ENCODE data around the gene RPA1. TPM values are rescaled to one million over a fixed set of nuclear protein-coding genes. Genes with fewer than 3 reads are reported as not detected.
"Not testable (repeated sequence)": the region's sequence is repeated elsewhere in the genome, so short reads cannot be mapped to it uniquely, and the experiment has no call there.

The RPA1 gene
- total and polyA plus RNA-seq, 9 donors, result 20.7 to 137 (median 112) TPM

DNA sequence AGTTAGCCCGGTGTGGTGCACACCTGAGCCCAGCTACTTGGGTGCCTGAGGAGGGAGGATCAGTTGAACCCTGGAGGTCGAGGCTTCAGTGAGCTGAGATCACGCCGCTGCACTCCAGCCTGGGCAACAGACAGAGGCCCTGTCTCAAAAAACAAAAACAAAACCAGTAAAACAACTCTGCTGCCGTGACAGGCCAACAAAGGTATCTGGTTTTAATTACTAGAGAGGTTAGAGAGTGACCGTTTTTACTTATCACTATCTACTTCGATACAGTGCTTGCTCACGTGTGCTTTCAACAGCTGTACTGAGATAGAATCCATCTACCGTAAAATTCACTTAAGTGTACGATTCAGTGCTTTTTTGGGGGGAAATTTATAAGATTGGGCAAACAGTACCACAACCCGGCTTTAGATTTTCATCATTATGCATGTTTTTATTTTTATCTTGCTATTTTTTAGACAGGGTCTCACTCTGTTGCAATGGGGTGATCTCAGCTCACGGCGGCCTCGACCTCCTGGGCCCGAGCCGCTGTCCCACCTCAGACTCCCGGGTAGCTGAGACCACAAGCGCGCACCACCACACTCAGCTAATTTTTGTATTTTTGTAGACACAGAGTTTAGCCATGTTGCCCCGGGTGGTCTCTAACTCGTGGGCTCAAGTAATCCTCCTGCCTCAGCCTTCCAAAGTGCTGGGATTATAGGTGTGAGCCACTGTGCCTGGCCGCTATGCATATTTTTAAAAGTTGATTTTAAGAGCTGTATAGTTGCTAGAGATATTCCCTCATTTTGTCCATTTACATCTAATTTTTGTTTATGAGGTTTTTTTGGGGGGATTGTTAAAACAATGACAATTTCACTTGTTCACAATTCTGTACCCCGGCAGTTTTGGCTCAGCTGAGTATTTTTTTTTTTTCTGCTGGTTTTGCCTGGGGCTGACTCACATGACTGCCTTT lies 37.0 kb upstream of the RPA1 start:
- 77 to 86% (median 84%) methylated on average over 23 of the region's 23 CpGs for WGBS, 3 donors
- Histone ChIP-seq H3K27me3 (no peaks in the 10 kb centered on the region), H3K36me3 (no peaks in the 10 kb centered on the region), H3K4me3 (no peak overlapping the region), H3K4me1 (ENCODE audit: insufficient read depth) (no peaks in the 10 kb centered on the region), H3K9me3 (no peaks in the 10 kb centered on the region), H3K27ac (no peak overlapping the region)
- intact Hi-C loops (cut with DNase I), result no loop called here
- TF ChIP-seq, protein P1, sequence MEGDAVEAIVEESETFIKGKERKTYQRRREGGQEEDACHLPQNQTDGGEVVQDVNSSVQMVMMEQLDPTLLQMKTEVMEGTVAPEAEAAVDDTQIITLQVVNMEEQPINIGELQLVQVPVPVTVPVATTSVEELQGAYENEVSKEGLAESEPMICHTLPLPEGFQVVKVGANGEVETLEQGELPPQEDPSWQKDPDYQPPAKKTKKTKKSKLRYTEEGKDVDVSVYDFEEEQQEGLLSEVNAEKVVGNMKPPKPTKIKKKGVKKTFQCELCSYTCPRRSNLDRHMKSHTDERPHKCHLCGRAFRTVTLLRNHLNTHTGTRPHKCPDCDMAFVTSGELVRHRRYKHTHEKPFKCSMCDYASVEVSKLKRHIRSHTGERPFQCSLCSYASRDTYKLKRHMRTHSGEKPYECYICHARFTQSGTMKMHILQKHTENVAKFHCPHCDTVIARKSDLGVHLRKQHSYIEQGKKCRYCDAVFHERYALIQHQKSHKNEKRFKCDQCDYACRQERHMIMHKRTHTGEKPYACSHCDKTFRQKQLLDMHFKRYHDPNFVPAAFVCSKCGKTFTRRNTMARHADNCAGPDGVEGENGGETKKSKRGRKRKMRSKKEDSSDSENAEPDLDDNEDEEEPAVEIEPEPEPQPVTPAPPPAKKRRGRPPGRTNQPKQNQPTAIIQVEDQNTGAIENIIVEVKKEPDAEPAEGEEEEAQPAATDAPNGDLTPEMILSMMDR (IDR thresholded peaks at IDR 0.05), result no peak
- TF ChIP-seq EP300 (IDR thresholded peaks at IDR 0.05) (no peak), POLR2A (IDR thresholded peaks at IDR 0.05) (no peak)
- peak in 1 of 5 donors; percentile 17 for DNase-seq

DNA sequence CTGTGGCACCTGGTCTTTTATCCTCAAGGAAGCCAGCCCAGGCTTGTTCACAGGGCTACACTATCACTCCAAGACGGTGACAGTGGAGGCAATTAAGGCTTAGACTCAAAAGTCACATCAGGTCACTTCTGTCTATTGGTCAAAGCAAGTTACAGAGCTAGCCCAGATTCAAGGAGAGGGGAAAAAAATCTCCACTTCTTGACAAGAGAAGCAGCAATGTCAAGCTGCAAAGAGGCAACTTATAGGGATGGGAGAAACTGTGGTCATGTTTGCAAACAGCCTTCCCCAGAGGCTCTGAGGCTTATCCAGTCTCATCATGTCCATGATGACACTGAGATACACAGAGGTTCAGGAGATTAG lies 36.4 kb upstream of the RPA1 start:
- no peak overlapping the region for H3K4me3 ChIP-seq
- 81 to 88% (median 83%) methylated on average over 1 of the region's 1 CpG for WGBS, 3 donors
- H3K9me3 ChIP-seq, result no peaks in the 10 kb centered on the region
- intact Hi-C loops (cut with DNase I), result no loop called here
- no peaks in the 10 kb centered on the region for H3K4me1 ChIP-seq (ENCODE audit: insufficient read depth)
- peak in 1 of 5 donors; percentile 10 for DNase-seq
- no peak for TF ChIP-seq EP300 (IDR thresholded peaks at IDR 0.05)
- TF ChIP-seq POLR2A (IDR thresholded peaks at IDR 0.05), result no peak
- TF ChIP-seq, protein P1 (IDR thresholded peaks at IDR 0.05), result no peak
- no peaks in the 10 kb centered on the region for H3K36me3 ChIP-seq
- no peaks in the 10 kb centered on the region for H3K27me3 ChIP-seq
- H3K27ac ChIP-seq, result no peak overlapping the region

DNA sequence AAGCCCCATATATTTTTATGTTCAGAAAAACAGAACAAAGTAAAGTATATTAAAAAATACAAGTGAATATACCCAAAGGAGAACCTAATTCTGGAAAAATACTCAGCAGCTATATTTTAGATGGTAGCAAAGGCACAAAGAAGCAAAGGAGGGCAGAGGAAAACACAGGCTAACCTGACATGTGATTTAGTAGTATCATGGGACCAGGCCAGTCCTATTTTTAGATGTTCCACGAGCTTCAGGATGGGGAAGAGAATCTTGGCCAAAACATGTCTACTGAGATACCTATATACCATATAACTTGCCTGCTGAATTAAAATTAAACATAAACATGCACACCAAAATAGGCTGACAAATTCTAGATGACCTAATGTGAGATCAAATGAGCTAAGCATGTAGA lies 33.0 kb upstream of the RPA1 start:
- Histone ChIP-seq H3K4me3 (no peak overlapping the region), H3K27ac (peak overlapping the region in 1 of 2 donors; percentile 42), H3K36me3 (no peaks in the 10 kb centered on the region), H3K9me3 (no peaks in the 10 kb centered on the region), H3K4me1 (ENCODE audit: insufficient read depth) (no peaks in the 10 kb centered on the region), H3K27me3 (no peaks in the 10 kb centered on the region)
- DNase-seq, result peak in 1 of 5 donors; percentile 13
- intact Hi-C loops (cut with DNase I), result no loop called here
- TF ChIP-seq, protein P1 (IDR thresholded peaks at IDR 0.05), result no peak
- TF ChIP-seq EP300 (IDR thresholded peaks at IDR 0.05) (no peak), POLR2A (IDR thresholded peaks at IDR 0.05) (no peak)
- 0% methylated on average over 1 of the region's 1 CpG for WGBS, 3 donors

DNA sequence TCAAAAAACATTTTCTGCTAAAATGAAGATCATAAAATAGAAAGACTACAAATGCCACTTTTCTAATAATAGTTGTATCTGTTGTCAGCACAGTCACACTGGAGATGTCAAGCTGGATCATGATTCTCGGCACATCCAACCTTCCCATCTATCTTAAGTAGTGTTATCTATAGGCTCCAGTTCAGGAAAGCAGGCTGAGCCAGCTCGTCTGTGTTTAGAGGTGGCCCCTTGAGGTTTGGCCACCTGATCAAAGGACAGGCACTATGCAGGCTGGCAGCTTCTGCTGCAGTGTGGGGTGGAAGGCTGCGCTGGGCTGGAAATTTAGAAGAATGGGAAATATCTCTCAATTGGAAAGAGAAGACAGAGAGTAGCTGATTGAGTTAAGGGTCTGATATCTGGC lies 32.5 kb upstream of the RPA1 start:
- H3K27me3 ChIP-seq, result no peaks in the 10 kb centered on the region
- no peaks in the 10 kb centered on the region for H3K4me1 ChIP-seq (ENCODE audit: insufficient read depth)
- no peaks in the 10 kb centered on the region for H3K9me3 ChIP-seq
- 79 to 83% (median 81%) methylated on average over 3 of the region's 3 CpGs for WGBS, 3 donors
- TF ChIP-seq POLR2A (IDR thresholded peaks at IDR 0.05) (no peak), EP300 (IDR thresholded peaks at IDR 0.05) (no peak)
- TF ChIP-seq, protein P1 (IDR thresholded peaks at IDR 0.05), result no peak
- H3K27ac ChIP-seq, result peak overlapping the region in 1 of 2 donors; percentile 42
- no peak overlapping the region for H3K4me3 ChIP-seq
- intact Hi-C loops (cut with DNase I), result no loop called here
- H3K36me3 ChIP-seq, result no peaks in the 10 kb centered on the region
- peak in 1 of 5 donors; percentile 27 for DNase-seq

DNA sequence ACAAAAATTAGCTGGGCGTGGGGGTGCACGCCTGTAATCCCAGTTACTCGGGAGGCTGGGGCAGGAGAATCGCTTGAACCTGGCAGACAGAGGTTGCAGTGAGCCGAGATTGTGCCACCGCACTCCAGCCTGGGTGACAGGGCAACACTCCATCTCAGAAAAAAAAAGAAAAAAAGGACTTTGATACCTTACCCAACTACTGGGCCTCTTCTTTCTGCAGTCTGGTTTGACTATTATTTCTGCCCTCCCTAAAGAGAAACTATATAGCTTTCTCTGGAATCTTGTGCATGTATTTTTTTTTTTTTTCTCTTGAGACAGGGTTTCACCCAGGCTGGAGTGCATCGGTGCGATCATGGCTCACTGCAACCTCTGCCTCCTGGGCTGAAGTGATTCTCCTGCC lies 32.0 kb upstream of the RPA1 start:
- H3K27ac ChIP-seq; H3K4me3 ChIP-seq; DNase-seq; H3K27me3 ChIP-seq; H3K4me1 ChIP-seq (ENCODE audit: insufficient read depth); H3K9me3 ChIP-seq; H3K36me3 ChIP-seq; intact Hi-C loops (cut with DNase I): not testable (repeated sequence)
- WGBS, 3 donors, result 90 to 95% (median 95%) methylated on average over 8 of the region's 8 CpGs
